GM12801 (cell line): ENCODE data around the gene RAPGEF3.

ENCODE experiments used
- TF ChIP-seq, protein P1 (sequence below): IDR thresholded peaks from one replicate; pipeline ENCODE4 v1.5.1; 2011; ENCODE audit warnings: control low read depth; ENCODE audit not compliant: insufficient read length; ENCODE audit errors: extremely low read depth

Gene RAPGEF3

DNA sequence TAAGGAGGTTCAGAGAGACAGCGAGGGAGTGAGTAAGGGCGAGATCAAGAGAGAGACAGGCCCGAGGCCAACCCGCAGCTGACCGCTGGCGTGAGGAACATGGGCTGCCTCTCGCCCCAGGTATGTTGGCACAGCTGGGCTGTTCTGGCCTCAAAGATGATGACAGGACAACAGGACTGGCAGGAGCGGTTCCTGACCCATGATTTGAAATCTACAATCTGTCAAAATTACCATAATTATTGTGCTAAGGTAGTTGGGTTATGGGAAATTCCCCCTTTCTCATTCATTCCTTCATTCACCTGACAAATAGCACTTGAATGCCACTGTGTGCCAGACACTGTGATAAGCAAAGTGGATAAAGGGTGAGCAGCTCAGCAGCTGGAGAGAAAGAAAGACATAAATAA, 28.3 kb downstream of the RAPGEF3 start:
- TF ChIP-seq, protein P1, sequence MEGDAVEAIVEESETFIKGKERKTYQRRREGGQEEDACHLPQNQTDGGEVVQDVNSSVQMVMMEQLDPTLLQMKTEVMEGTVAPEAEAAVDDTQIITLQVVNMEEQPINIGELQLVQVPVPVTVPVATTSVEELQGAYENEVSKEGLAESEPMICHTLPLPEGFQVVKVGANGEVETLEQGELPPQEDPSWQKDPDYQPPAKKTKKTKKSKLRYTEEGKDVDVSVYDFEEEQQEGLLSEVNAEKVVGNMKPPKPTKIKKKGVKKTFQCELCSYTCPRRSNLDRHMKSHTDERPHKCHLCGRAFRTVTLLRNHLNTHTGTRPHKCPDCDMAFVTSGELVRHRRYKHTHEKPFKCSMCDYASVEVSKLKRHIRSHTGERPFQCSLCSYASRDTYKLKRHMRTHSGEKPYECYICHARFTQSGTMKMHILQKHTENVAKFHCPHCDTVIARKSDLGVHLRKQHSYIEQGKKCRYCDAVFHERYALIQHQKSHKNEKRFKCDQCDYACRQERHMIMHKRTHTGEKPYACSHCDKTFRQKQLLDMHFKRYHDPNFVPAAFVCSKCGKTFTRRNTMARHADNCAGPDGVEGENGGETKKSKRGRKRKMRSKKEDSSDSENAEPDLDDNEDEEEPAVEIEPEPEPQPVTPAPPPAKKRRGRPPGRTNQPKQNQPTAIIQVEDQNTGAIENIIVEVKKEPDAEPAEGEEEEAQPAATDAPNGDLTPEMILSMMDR: no peak

DNA sequence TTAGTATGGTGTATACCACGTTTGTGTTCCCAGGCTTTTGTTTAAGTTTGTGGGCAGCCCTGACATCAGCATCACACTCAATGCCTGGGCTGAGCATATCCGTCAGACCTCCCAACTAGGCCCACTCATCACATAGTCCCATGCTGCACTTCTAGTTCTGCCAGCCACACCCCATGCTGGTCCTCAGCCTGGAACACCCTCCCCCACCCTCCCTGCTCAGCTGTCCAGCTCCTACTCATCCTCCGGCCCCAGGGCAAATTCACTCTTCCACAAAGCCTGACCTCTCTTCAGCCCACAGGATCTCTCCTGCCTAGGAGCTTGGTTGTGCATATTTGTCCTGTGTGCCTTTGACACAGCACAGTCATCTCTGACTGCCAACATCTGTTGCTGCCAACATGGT, 29.4 kb downstream of the RAPGEF3 start:
- TF ChIP-seq, protein P1: no peak

DNA sequence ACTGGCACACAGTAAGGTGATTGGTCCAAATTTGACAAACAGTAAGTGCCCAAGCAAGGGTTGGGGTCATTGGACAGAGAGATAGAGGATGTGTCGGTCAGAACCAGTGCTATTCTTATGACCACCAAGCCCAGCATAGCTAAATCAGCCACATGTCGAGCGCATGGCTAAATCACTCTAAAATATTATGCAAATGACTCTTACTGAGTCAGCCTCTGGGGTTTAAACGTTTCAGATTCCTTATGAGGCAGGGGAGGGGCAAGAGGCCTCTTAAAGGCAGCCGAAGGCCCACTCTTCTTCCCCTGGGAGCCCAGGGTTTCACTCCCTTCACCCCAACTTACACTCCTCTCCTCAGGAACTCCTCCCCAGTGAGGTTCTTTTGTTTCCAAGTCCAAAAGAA, 32.8 kb downstream of the RAPGEF3 start:
- TF ChIP-seq, protein P1: no peak

DNA sequence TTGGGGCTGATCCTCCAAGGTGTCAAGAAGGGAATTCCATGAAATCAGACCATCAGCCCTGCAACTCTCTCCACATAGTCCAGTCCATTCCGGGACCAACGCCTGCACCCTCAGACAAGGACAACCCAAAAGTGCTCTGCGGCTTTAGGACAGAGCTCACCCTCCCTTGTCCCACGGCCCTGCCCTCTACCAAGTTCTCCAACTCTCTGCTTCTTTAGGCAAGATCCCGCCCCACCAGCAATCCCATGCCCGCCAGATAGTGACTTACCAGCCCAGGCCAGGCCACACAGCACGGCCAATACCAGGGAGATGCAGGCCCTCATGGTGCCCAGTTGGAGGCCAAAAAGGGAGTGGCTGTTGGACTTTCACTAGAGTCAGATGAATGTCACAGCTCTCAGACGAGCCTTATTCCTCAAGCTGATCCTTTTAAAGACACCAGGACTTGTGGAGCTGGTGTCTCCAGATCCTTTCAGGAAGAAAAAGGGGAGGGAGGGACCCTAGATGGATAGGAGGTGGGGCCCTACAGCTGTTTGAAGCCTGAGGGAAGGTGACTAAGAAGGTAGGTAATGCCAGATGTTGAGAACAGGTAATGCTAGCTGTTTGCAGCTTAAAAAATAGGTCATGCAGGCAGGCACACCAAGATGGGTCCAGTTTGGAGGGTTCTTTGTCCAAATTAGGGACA, 33.4 kb downstream of the RAPGEF3 start, which contains the start of gene ENDOU:
TSS of gene ENDOU (minus strand) at position 400 of the 682 bp plus-strand sequence. CDS start at position 323, 77 bp downstream.
- TF ChIP-seq, protein P1: no peak

DNA sequence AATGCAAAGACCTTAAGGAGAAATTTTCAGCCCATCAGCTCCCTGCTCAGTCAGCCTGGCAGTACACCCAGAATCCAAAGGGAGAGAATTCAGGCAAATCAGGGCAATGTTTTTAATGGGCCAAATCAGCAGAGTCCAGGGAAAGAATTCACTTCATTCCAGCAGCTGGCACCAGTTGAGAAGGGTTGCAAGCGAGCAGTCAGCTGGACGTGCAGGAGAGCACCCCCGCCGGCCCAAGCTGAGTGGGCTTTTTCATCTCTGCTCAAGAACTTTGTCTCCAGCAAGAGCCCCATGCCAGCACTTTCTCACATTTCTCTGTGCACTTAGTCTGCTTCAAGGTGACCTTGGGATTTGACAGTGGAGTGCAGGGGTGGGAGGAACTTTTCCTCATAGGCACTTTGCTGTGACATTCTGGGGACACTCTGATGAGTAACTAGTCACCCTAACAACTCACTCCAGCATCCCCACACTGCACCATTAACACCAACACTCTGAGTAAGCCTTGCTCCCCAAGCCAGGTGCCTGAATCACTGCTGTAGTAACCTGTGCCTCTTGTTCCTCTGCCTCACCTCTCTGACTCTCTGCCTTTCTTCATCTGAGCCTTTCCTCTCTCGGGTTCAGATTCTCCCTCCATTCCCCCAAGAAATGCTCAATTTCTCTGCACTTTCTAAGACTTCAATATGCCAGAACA, 35.6 kb downstream of the RAPGEF3 start:
- TF ChIP-seq, protein P1: no peak

DNA sequence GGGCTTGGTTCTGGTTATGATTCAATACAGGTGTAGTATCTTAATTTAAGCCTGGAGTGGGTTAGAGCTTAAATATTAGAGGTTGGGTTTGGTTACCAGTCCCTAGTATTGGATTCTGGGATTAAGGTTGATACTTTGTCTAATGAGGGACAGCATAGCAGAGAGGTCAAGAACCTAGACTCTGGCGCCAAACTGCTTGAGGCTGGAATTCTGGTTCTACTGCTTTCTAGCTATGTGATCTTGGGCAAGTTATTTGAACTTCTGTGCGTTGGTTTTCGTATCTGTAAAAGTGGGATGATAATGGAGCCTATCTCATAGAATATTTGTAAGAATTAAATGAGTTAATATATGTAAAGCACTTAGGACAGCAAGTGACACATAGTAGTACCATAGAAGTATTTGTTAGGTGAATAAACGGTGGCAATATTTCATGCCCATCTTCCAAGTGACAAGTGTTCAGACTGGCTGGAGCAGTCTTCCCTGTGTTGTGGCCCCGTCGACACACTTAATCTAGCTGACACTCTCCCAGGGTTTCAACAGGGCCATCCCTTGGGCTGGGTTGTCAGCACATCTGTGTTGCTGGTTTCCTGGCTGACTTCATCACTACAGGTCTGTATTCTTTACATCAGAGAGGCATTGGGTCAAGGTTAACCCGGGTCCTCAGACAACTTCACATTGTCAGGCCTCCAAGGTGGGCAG, 36.4 kb downstream of the RAPGEF3 start:
- TF ChIP-seq, protein P1: no peak

DNA sequence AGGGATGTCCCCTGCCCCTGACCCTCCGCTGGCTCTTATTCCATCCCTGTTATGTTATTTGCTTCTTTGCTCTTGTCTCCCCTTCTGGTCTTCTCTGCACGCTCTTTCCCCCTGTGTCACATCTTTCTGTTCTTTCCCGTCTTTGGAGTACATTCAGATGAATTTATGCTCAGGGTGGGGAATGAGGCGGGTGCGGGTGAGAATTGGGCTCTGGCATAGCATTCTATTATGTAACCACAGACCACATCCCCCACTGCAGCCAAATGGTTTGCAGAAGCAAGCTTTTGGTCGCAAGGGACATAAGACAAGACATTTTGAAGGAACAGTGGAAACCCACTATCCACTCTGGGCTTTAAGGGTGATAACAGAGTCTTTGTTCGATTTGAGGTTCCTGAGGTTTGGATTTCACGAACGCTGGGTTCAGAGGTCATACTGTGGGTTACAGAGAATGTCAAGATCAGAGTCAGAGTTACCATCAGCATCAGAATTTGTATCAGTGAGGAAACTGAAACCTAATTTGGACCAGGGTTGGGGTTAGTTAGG, 37.2 kb downstream of the RAPGEF3 start:
- TF ChIP-seq, protein P1: no peak
